Stimulated activated CD8-positive, alpha-beta memory T cell treated with anti-CD3 and anti-CD28 coated beads, Interleukin-7, amount 100 ng/mL, for 4 hours (primary cell): ENCODE measurements around the gene PARS2.

ENCODE experiments used
- DNase-seq, 2 donors: peaks; one replicate each; pipeline ENCODE4 v3.0.0-alpha.2; 2020; ENCODE audit warnings: low read depth in 2 of 2

PARS2 gene

GRCh38 chr1:54774820-54775498, 10.6 kb upstream of the PARS2 start:
- DNase-seq, result no peak

- DNase-seq, result no peak
Observed at GRCh38 chr1:54772951-54773350, 8.6 kb upstream of the PARS2 start.

GRCh38 chr1:54768093-54768492, 3.8 kb upstream of the PARS2 start:
- no peak for DNase-seq

GRCh38 chr1:54767526-54767925, 3.2 kb upstream of the PARS2 start:
- DNase-seq, result no peak

GRCh38 chr1:54766726-54767125, 2.4 kb upstream of the PARS2 start:
- DNase-seq, result no peak

GRCh38 chr1:54764922-54765561, 719 bp upstream of the PARS2 start:
- DNase-seq, result no peak

- DNase-seq, result peak in 1 of 2 donors; percentile 3
Observed at GRCh38 chr1:54763816-54764132, 549 bp downstream of the PARS2 start.

- no peak for DNase-seq
Observed at GRCh38 chr1:54758678-54759348, 5.5 kb downstream of the PARS2 start.

GRCh38 chr1:54757833-54758232, 6.5 kb downstream of the PARS2 start:
- DNase-seq, result no peak

GRCh38 chr1:54754486-54755285, 9.6 kb downstream of the PARS2 start:
- DNase-seq, result no peak

- no peak for DNase-seq
Observed at GRCh38 chr1:54754045-54754444, 10.3 kb downstream of the PARS2 start.

GRCh38 chr1:54751426-54751825, 12.9 kb downstream of the PARS2 start:
- DNase-seq, result no peak

- DNase-seq, result no peak
Observed at GRCh38 chr1:54750596-54750995, 13.7 kb downstream of the PARS2 start.

- DNase-seq, result no peak
Observed at GRCh38 chr1:54748094-54748835, 16.1 kb downstream of the PARS2 start.

GRCh38 chr1:54745864-54746263, 18.5 kb downstream of the PARS2 start:
- DNase-seq, result no peak

- DNase-seq, result no peak
Observed at GRCh38 chr1:54745274-54745673, 19.0 kb downstream of the PARS2 start.

- no peak for DNase-seq
Observed at GRCh38 chr1:54744696-54745095, 19.6 kb downstream of the PARS2 start.

GRCh38 chr1:54743416-54744226, 20.7 kb downstream of the PARS2 start:
- no peak for DNase-seq

GRCh38 chr1:54742282-54742681, 22.0 kb downstream of the PARS2 start:
- DNase-seq, result no peak

GRCh38 chr1:54741531-54741930, 22.8 kb downstream of the PARS2 start:
- DNase-seq, result no peak

GRCh38 chr1:54738244-54738643, 26.1 kb downstream of the PARS2 start:
- no peak for DNase-seq
